ENCODE results near the gene UBE2G1.

UBE2G1 gene

DNA sequence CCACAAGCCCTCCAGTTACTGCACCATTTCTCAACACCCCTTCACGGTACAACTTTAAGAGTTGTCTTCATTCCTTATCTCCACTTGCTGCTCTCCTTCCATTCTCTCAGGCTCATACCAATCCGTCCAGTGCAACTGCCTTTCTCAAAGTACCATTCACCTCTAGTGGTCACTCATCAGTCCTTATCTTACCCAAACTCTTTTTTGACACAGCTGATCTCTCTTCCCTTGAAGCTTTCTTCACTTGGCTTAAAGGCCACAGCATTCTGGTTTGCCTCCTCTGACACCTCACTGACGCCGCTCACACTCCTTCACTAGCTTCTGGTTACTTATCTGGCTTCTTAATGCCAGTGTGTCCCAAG, 24.9 kb downstream of the UBE2G1 start:
- H3K36me3 Mint-ChIP-seq (ENCODE audit: insufficient read depth): peaks cover 20% of the 10 kb centered on the region
- no peak overlapping the region for H3K27ac Mint-ChIP-seq
- DNase-seq: no peak
- H3K27me3 Mint-ChIP-seq: no peaks in the 10 kb centered on the region
- H3K4me1 Mint-ChIP-seq (ENCODE audit: low read depth in 2 of 2): peaks cover 14 to 44% of the 10 kb centered on the region in 2 donors
- H3K9me3 Mint-ChIP-seq: no peaks in the 10 kb centered on the region
- no peak overlapping the region for H3K4me3 Mint-ChIP-seq
- ATAC-seq (replicated peaks): no peak

DNA sequence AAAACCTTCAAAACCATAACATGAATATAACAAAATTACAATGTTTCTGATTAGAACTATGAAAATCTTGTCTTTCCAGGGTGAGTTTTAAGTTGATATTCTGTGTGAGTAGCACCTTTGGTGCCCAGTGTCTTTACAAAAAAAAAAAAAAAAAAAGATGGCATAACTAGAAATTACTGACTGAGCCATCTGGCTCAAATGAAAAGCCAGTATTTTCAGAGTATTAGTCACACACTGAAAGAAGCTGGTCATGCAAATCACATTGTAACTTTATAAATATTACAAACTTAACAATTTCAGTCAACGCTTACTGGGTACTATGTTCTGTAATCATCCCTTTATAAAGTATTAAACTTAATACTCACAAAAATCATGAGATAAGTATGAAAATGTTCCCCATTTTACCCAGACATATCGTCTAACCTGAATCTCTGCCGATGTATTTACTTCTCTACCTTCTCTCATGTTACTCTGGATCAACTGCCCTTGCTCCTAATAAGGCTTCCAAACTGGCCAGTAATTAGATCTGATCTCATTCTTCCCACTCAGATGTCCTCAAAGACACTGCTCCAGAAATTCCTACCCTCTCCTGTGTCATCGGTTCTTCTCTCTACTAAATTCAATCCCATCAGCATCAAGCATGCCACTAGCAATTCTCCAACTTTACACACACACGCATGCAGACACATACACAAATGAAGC, 25.4 kb downstream of the UBE2G1 start:
- Mint-ChIP-seq H3K9me3 (no peaks in the 10 kb centered on the region), H3K4me1 (ENCODE audit: low read depth in 2 of 2) (peaks cover 14 to 41% of the 10 kb centered on the region in 2 donors), H3K27me3 (no peaks in the 10 kb centered on the region), H3K4me3 (no peak overlapping the region), H3K36me3 (ENCODE audit: insufficient read depth) (peaks cover 17% of the 10 kb centered on the region), H3K27ac (no peak overlapping the region)
- no peak for DNase-seq
- ATAC-seq (replicated peaks): no peak

DNA sequence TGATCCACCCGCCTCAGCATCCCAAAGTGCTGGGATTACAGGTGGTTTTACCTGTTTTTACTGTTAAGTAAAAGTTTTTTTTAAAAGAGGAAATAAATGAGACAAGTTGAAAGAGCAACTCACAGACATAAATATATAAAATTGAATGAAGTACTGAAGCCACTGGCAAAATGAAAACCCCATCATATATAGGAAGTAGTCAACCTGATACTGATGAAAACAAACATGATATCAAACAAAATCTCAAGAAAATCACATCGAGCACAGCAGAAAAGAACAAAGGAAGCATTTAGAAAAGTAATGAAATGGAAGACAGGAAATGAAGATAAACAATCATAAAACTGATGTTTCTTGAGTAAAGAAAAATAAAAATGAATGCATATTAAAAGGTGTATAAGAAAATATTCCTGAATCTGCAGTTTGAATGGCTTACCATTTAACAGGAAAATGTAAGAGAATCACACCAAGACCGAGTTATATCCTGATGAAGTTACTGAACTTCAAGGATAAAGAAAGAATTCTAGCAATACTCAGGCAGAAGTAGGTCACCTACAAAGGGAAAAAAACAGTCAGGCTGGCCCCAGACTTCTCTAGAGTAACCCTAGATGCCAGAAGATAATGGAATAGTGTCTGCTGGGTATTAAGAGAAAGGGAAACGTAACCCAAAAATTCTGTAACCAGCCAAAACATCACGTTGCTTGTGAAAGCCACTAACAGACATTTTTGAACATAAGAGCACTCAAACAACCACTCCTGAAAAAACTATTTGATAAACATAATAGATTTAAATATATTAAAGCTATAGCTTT, 31.5 kb downstream of the UBE2G1 start:
- Mint-ChIP-seq H3K27me3 (no peaks in the 10 kb centered on the region), H3K27ac (peak overlapping the region; percentile 30 to 54), H3K4me1 (ENCODE audit: low read depth in 2 of 2) (peaks cover 31 to 52% of the 10 kb centered on the region in 2 donors), H3K9me3 (no peaks in the 10 kb centered on the region), H3K4me3 (peak overlapping the region; percentile 17 to 30), H3K36me3 (ENCODE audit: insufficient read depth) (peaks cover 16% of the 10 kb centered on the region)
- no peak for DNase-seq
- peak; percentile 82 for ATAC-seq (replicated peaks)

DNA sequence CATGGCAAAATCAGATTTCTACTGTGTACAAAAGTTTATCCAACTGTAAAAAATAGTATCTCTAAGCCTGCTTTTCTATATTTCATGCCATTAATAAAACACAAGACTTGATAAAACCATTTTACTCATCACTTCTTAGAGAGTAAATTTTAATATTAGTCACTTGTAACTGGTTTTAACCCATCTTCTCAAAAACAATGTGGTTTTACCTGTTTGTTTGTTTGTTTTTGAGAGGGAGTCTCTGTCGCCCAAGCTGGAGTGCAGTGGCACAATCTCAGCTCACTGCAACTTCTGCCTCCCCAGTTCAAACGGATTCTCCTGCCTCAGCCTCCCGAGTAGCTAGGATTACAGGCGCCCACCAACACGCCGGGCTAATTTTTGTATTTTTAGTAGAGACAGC, 32.1 kb downstream of the UBE2G1 start:
- Mint-ChIP-seq H3K27me3 (no peaks in the 10 kb centered on the region), H3K36me3 (ENCODE audit: insufficient read depth) (peaks cover 17% of the 10 kb centered on the region), H3K4me3 (peak overlapping the region; percentile 3 to 30), H3K9me3 (no peaks in the 10 kb centered on the region), H3K27ac (peak overlapping the region; percentile 30 to 54), H3K4me1 (ENCODE audit: low read depth in 2 of 2) (peaks cover 30 to 53% of the 10 kb centered on the region in 2 donors)
- ATAC-seq (replicated peaks): no peak
- DNase-seq: no peak

DNA sequence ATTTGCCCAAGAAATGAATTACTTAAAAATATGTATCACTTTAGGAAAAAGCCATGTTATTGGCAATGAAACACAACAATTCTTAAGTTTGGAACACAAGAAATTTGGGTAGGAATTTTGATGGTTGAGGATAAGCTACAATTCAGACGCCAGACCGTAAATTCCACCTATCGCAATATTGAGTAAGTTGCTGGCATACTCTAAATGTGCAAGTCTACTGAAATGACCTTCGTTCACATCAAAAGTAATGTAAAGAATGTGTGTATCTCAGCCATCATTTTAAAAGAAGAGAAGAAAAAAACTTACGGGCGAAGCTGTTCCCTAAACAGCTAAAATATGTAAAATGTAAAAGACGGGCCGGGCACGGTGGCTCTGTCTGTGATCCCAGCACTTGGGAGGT, 33.4 kb downstream of the UBE2G1 start:
- DNase-seq: no peak
- ATAC-seq (replicated peaks): no peak
- no peaks in the 10 kb centered on the region for H3K9me3 Mint-ChIP-seq
- peaks cover 35 to 65% of the 10 kb centered on the region in 2 donors for H3K4me1 Mint-ChIP-seq (ENCODE audit: low read depth in 2 of 2)
- peak overlapping the region in 1 of 2 donors; percentile 0 for H3K4me3 Mint-ChIP-seq
- H3K36me3 Mint-ChIP-seq (ENCODE audit: insufficient read depth): peaks cover 23% of the 10 kb centered on the region
- no peaks in the 10 kb centered on the region for H3K27me3 Mint-ChIP-seq
- H3K27ac Mint-ChIP-seq: peak overlapping the region in 1 of 2 donors; percentile 19

DNA sequence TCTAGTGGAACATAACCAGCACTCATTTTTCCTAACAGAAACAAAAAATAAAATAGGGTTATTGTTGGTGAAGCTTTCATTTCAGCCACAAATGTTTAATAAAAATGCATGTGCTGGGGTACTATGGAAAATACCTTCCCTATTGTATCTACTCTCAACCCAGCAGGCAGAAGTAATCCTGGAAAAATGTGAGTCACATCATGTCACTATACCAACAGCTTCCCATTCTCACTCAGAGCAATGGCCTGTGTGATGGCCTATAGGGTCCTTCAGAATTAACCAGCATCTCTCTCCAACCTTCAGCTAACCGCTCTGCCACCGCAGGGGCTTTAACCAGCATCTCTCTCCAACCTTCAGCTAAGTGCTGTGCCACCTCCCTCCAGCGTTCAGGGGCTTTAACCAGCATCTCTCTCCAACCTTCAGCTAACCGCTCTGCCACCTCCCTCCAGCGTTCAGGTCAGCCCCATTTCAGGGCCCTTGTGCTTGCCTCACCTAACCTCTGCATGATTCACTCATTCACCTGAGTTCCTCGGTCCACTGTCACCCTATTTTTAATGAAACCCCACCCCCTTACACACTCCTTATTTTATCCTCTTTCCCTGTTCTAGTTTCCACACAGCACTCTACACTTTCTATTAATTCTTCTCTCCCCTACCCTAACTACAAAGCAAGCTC, 34.0 kb downstream of the UBE2G1 start:
- Mint-ChIP-seq H3K4me3 (peak overlapping the region in 1 of 2 donors; percentile 0), H3K4me1 (ENCODE audit: low read depth in 2 of 2) (peaks cover 38 to 68% of the 10 kb centered on the region in 2 donors), H3K36me3 (ENCODE audit: insufficient read depth) (peaks cover 23% of the 10 kb centered on the region), H3K27me3 (no peaks in the 10 kb centered on the region), H3K9me3 (no peaks in the 10 kb centered on the region), H3K27ac (peak overlapping the region; percentile 13 to 19)
- DNase-seq (no peak), ATAC-seq (replicated peaks) (no peak)

DNA sequence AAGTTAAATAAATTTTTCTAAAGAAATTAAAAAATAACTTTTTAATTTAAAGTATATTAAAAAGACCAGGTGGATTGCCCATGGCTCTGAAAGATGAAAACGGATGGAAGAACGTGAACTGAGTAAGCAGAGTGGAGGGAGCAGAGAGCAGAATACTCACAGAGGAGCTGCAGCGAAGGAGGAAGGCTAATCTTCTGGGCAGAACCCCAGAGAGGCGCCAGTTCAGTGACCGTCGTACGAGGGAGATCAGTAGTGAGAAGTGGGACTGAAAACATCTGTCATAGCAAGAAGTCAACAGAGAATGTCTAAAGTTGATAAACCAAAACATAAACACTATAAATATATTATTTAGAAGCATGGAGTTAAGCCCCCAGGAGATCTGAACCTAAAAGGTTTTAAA, 34.9 kb downstream of the UBE2G1 start:
- Mint-ChIP-seq H3K9me3 (no peaks in the 10 kb centered on the region), H3K4me1 (ENCODE audit: low read depth in 2 of 2) (peaks cover 39 to 67% of the 10 kb centered on the region in 2 donors), H3K27ac (peak overlapping the region in 1 of 2 donors; percentile 16), H3K27me3 (no peaks in the 10 kb centered on the region), H3K4me3 (no peak overlapping the region), H3K36me3 (ENCODE audit: insufficient read depth) (peaks cover 25% of the 10 kb centered on the region)
- ATAC-seq (replicated peaks) (no peak), DNase-seq (no peak)

DNA sequence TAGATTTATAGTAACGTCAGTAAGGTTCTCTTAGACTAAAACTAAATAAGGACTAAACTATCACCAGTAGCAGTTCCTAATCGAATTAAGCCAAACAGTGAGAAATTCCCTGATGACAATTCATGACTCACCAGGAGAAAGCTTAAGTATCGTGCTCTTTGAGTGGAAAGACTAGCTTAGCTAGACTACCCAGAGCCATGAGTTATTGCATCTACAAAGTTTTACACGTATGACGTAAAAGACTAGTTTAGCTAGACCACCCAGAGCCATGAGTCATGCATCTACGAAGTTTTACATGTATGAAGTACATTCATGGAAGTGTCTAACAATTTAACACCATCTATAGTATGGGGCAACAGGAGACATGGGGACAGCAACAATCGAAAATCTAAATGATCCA, 36.6 kb downstream of the UBE2G1 start:
- Mint-ChIP-seq H3K27me3 (no peaks in the 10 kb centered on the region), H3K4me1 (ENCODE audit: low read depth in 2 of 2) (peaks cover 44 to 67% of the 10 kb centered on the region in 2 donors), H3K27ac (peak overlapping the region; percentile 28 to 51), H3K36me3 (ENCODE audit: insufficient read depth) (peaks cover 19% of the 10 kb centered on the region), H3K4me3 (no peak overlapping the region), H3K9me3 (no peaks in the 10 kb centered on the region)
- no peak for DNase-seq
- ATAC-seq (replicated peaks): no peak

DNA sequence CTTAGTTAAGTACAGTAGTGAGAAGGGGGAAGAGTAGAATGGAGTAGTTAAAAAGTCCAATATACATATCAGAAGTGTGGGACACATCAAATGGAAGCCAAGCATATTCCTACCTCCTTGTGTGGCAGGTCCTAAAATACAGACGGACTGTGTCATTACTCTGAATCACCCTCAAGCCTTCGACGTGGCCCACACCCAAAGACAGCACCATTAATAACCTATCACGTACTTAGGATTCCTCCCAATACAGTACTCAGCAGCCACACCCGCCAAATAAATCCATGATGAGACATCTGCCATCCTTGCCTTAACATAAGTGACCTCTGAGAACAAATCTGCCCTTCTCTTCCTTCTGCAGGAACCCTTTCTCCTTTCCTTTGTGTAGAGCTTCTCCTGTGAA, 38.9 kb downstream of the UBE2G1 start:
- Mint-ChIP-seq H3K36me3 (ENCODE audit: insufficient read depth) (peaks cover 18% of the 10 kb centered on the region), H3K27me3 (no peaks in the 10 kb centered on the region), H3K9me3 (no peaks in the 10 kb centered on the region), H3K4me1 (ENCODE audit: low read depth in 2 of 2) (peaks cover 29 to 63% of the 10 kb centered on the region in 2 donors), H3K4me3 (no peak overlapping the region), H3K27ac (no peak overlapping the region)
- ATAC-seq (replicated peaks): no peak
- no peak for DNase-seq

DNA sequence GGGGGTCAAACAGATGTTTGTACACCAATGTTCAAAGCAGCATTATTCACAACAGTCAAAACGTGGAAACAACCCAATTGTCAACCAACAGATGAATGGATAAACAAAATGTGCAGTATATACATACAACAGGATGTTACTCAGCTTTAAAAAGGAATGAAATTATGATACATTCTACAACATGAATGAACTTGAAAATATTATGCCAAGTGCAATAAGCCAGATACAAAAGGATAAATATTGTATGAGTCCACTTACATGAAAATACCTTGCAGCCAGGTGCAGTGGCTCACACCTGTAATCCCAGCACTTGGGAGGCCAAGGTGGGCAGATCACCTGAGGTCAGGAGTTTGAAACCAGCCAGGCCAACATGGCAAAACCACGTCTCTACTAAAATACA, 39.9 kb downstream of the UBE2G1 start:
- ATAC-seq (replicated peaks) (no peak), DNase-seq (no peak)
- Mint-ChIP-seq H3K4me1 (ENCODE audit: low read depth in 2 of 2) (peaks cover 31 to 67% of the 10 kb centered on the region in 2 donors), H3K9me3 (no peaks in the 10 kb centered on the region), H3K27ac (no peak overlapping the region), H3K36me3 (ENCODE audit: insufficient read depth) (peaks cover 21% of the 10 kb centered on the region), H3K4me3 (no peak overlapping the region), H3K27me3 (no peaks in the 10 kb centered on the region)

DNA sequence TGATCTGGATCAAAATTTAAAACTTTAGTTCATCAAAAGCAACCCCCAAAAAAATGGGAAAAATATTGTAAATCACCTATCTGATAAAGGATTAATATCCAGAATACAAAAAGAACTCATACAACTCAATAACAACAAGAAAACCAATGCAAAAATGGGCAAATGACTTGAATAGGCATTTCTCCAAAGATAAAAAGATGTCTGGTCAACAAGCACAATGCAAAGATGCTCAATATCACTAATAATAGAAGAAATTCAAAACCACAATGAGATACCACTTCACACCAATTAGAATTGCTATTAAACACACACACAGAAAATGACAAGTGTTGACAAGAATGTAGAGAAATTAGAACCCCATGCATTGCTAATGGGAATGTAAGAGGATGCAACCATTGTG, 40.4 kb downstream of the UBE2G1 start:
- DNase-seq: no peak
- Mint-ChIP-seq H3K27me3 (no peaks in the 10 kb centered on the region), H3K4me1 (ENCODE audit: low read depth in 2 of 2) (peaks cover 31 to 67% of the 10 kb centered on the region in 2 donors), H3K4me3 (no peak overlapping the region), H3K36me3 (ENCODE audit: insufficient read depth) (peaks cover 21% of the 10 kb centered on the region), H3K9me3 (no peaks in the 10 kb centered on the region), H3K27ac (no peak overlapping the region)
- no peak for ATAC-seq (replicated peaks)

DNA sequence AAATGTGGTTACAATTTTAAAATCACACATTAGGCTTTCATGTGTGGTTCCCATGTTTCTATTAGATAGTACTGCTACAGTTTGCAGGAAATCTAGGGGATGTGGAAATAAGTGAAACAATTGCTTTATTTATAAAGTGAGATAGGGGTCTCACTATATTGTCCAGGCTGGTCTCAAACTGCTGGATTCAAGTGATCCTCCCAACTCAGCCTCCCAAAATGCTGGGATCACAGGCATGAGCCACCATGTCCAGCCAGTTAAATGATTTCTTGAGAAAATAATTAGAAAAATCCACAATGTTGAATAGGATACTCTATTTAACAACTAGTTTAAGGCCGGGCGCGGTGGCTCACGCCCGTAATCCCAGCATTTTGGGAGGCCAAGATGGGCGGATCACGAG, 42.0 kb downstream of the UBE2G1 start:
- peaks cover 14% of the 10 kb centered on the region for H3K36me3 Mint-ChIP-seq (ENCODE audit: insufficient read depth)
- H3K4me3 Mint-ChIP-seq: no peak overlapping the region
- no peak for DNase-seq
- no peaks in the 10 kb centered on the region for H3K9me3 Mint-ChIP-seq
- no peak for ATAC-seq (replicated peaks)
- peaks cover 33 to 61% of the 10 kb centered on the region in 2 donors for H3K4me1 Mint-ChIP-seq (ENCODE audit: low read depth in 2 of 2)
- no peak overlapping the region for H3K27ac Mint-ChIP-seq
- no peaks in the 10 kb centered on the region for H3K27me3 Mint-ChIP-seq

DNA sequence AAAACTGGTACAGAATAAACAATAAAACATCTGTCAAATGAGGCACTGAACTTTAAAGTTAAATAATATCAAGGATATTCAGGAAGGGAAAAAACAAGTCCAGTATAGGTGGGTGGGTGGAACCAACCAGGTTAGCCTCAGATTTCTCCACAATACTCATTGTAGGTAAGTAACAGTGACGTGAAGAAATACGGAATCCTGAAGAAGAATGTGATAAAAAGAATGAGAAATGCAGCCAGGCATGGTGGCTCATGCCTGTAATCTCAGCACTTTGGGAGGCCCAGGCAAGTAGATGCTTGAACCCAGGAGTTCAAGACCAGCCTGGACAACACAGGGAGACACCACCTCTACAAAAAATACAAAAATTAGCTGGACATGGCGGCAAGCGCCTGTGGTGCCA, 47.3 kb downstream of the UBE2G1 start:
- H3K4me1 Mint-ChIP-seq (ENCODE audit: low read depth in 2 of 2): peaks cover 26 to 50% of the 10 kb centered on the region in 2 donors
- no peaks in the 10 kb centered on the region for H3K9me3 Mint-ChIP-seq
- ATAC-seq (replicated peaks): no peak
- H3K4me3 Mint-ChIP-seq: no peak overlapping the region
- no peak for DNase-seq
- peaks cover 13% of the 10 kb centered on the region for H3K36me3 Mint-ChIP-seq (ENCODE audit: insufficient read depth)
- no peaks in the 10 kb centered on the region for H3K27me3 Mint-ChIP-seq
- peak overlapping the region in 1 of 2 donors; percentile 26 for H3K27ac Mint-ChIP-seq
